ENCODE measurements around the gene DENND6A.

GRCh38 chr3:57731311-57731710 is 38.4 kb upstream of the DENND6A start:
- TF ChIP-seq CTCF (IDR thresholded peaks at IDR 0.05) (no peak), POLR2A (IDR thresholded peaks at IDR 0.05) (no peak)

All from adrenal gland (tissue), 5 donors.